GM20431 (cell line): Measurements from ENCODE around the gene GNB3.

Experiments
- in situ Hi-C: fragments of 300-500 bp; cut with MseI, MboI; formaldehyde crosslinking; loops from one replicate; pipeline ENCODE4 v1.15.0; 2020; ENCODE audit warnings: low sequenced_read_pairs; ENCODE audit not compliant: unreplicated experiment

GNB3 gene

GRCh38 chr12:6822426-6823135 is 18.1 kb upstream of the GNB3 start:
- in situ Hi-C loops: no loop called here

- in situ Hi-C loops: no loop called here
These were observed 17.3 kb upstream of the GNB3 start for GRCh38 chr12:6823182-6824084.

GRCh38 chr12:6824085-6824775 is 16.5 kb upstream of the GNB3 start:
- in situ Hi-C loops: no loop called here

GRCh38 chr12:6824901-6825381 is 15.8 kb upstream of the GNB3 start:
- in situ Hi-C loops: loop anchor here (25.0 kb wide), 1 partner anchor 88 kb away; no protein-coding TSS in a partner anchor

- in situ Hi-C loops: loop anchor here (25.0 kb wide), 1 partner anchor 88 kb away; no protein-coding TSS in a partner anchor
These were observed 15.2 kb upstream of the GNB3 start for GRCh38 chr12:6825398-6826124.

GRCh38 chr12:6826125-6826733 is 14.5 kb upstream of the GNB3 start:
- in situ Hi-C loops: loop anchor here (25.0 kb wide), 1 partner anchor 89 kb away; no protein-coding TSS in a partner anchor

GRCh38 chr12:6826734-6827436 is 13.8 kb upstream of the GNB3 start:
- in situ Hi-C loops: loop anchor here (25.0 kb wide), 1 partner anchor 90 kb away; no protein-coding TSS in a partner anchor

GRCh38 chr12:6827437-6827911 is 13.3 kb upstream of the GNB3 start:
- in situ Hi-C loops: loop anchor here (25.0 kb wide), 1 partner anchor 90 kb away; no protein-coding TSS in a partner anchor

GRCh38 chr12:6827982-6828780 is 12.5 kb upstream of the GNB3 start, which contains the start of gene P3H3:
Gene P3H3, plus strand, starts transcription at chr12:6828407. Its CDS starts 34 bp downstream, at chr12:6828441.
- in situ Hi-C loops: loop anchor here (25.0 kb wide), 1 partner anchor 91 kb away; no protein-coding TSS in a partner anchor

- in situ Hi-C loops: loop anchor here (25.0 kb wide), 1 partner anchor 92 kb away; no protein-coding TSS in a partner anchor
These were observed 11.8 kb upstream of the GNB3 start for GRCh38 chr12:6828781-6829535.

GRCh38 chr12:6829536-6830220 is 11.0 kb upstream of the GNB3 start:
- in situ Hi-C loops: loop anchor here (25.0 kb wide), 1 partner anchor 92 kb away; no protein-coding TSS in a partner anchor

GRCh38 chr12:6830286-6830890 is 10.3 kb upstream of the GNB3 start:
- in situ Hi-C loops: loop anchor here (25.0 kb wide), 1 partner anchor 93 kb away; no protein-coding TSS in a partner anchor

- in situ Hi-C loops: loop anchor here (25.0 kb wide), 1 partner anchor 94 kb away; no protein-coding TSS in a partner anchor
These were observed 9.7 kb upstream of the GNB3 start for GRCh38 chr12:6830999-6831398.

- in situ Hi-C loops: loop anchor here (25.0 kb wide), 1 partner anchor 94 kb away; no protein-coding TSS in a partner anchor
These were observed 9.2 kb upstream of the GNB3 start for GRCh38 chr12:6831450-6831995.

- in situ Hi-C loops: loop anchor here (25.0 kb wide), 1 partner anchor 95 kb away; no protein-coding TSS in a partner anchor
These were observed 8.6 kb upstream of the GNB3 start for GRCh38 chr12:6832125-6832524.
